Measurements from ENCODE around the gene ABTB2. TPM values are rescaled to one million over a fixed set of nuclear protein-coding genes. Genes with fewer than 3 reads are reported as not detected.

Gene ABTB2
- total RNA-seq, 1 donor = 5.1 TPM

DNA sequence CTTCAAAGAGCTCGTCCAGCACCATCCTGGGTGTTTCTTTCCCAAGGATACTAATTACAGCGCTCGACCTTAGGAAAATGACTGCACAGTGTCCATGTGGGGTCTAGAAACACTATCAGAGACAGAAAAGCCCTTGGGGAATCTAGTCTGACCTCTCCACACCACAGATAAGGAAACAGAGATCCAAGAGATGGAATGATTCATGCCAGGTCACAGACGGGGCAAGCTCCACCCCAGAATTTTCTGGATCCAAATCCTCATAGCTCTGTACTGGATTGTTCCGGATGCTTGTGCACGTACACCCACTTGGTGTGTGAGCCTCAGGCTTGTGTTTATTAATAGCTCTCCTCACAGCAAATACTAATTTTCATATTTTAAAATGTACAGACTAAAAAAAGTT is 11.3 kb downstream of the ABTB2 start:
- peak overlapping the region; percentile 47 for H3K4me2 ChIP-seq (ENCODE audit: insufficient read depth, low read length)
- DNase-seq (ENCODE audit: insufficient read length, low spot score, missing footprints) = peak; percentile 84

DNA sequence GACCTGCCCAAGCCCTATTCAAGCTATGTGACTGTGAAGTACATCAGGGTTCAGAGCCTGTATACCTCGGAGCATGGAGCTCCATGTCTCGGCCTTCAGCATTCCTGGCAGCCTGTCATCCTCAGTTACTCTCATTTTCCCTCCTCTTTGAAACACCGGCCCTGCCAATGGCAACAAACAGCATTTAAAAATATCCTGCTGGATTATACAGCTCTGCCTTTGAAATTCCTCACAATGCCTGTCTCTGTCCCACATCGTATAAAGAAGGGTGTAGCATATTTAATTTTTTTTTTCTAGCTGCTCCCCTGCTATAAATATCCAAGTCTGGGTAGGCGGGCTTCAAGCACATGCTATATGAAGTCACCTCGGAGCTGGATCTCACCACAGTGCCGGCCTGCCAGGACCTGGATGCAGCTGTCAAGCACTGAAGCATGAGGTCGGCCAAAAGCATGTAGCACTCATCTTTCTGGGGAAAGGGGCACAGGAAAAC is 11.8 kb downstream of the ABTB2 start:
- DNase-seq (ENCODE audit: insufficient read length, low spot score, missing footprints) = peak; percentile 71
- peaks cover 4% of the 10 kb centered on the region for H3K79me2 ChIP-seq (ENCODE audit: insufficient read depth, low read length)
- H3K4me1 ChIP-seq (ENCODE audit: insufficient read depth, low read length) = peaks cover 47% of the 10 kb centered on the region
- H3K9me3 ChIP-seq (ENCODE audit: low read depth, low read length) = no peaks in the 10 kb centered on the region
- no peaks in the 10 kb centered on the region for H4K20me1 ChIP-seq (ENCODE audit: insufficient read depth, low read length)
- H3K4me2 ChIP-seq (ENCODE audit: insufficient read depth, low read length) = peak overlapping the region; percentile 47
- H2AFZ ChIP-seq (ENCODE audit: low read length) = no peak overlapping the region
- H3K27me3 ChIP-seq (ENCODE audit: insufficient read depth, low read length) = no peaks in the 10 kb centered on the region
- TF ChIP-seq, protein P1, sequence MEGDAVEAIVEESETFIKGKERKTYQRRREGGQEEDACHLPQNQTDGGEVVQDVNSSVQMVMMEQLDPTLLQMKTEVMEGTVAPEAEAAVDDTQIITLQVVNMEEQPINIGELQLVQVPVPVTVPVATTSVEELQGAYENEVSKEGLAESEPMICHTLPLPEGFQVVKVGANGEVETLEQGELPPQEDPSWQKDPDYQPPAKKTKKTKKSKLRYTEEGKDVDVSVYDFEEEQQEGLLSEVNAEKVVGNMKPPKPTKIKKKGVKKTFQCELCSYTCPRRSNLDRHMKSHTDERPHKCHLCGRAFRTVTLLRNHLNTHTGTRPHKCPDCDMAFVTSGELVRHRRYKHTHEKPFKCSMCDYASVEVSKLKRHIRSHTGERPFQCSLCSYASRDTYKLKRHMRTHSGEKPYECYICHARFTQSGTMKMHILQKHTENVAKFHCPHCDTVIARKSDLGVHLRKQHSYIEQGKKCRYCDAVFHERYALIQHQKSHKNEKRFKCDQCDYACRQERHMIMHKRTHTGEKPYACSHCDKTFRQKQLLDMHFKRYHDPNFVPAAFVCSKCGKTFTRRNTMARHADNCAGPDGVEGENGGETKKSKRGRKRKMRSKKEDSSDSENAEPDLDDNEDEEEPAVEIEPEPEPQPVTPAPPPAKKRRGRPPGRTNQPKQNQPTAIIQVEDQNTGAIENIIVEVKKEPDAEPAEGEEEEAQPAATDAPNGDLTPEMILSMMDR (IDR thresholded peaks at IDR 0.05; ENCODE audit: extremely low read depth, low read depth, low read length) = no peak
- H3K4me3 ChIP-seq (ENCODE audit: insufficient read depth, low read length) = peak overlapping the region; percentile 1
- peak overlapping the region; percentile 83 for H3K27ac ChIP-seq (ENCODE audit: low read depth, low read length)
- no peaks in the 10 kb centered on the region for H3K36me3 ChIP-seq (ENCODE audit: insufficient read depth, low read length)

More for the DNA sequence above, 11.3 kb downstream of the ABTB2 start:
- Histone ChIP-seq H3K27me3 (ENCODE audit: insufficient read depth, low read length) (no peaks in the 10 kb centered on the region), H3K4me3 (ENCODE audit: insufficient read depth, low read length) (no peak overlapping the region), H3K9me3 (ENCODE audit: low read depth, low read length) (no peaks in the 10 kb centered on the region), H3K79me2 (ENCODE audit: insufficient read depth, low read length) (peaks cover 4% of the 10 kb centered on the region), H3K36me3 (ENCODE audit: insufficient read depth, low read length) (no peaks in the 10 kb centered on the region), H2AFZ (ENCODE audit: low read length) (no peak overlapping the region), H3K27ac (ENCODE audit: low read depth, low read length) (peak overlapping the region; percentile 83), H4K20me1 (ENCODE audit: insufficient read depth, low read length) (no peaks in the 10 kb centered on the region), H3K4me1 (ENCODE audit: insufficient read depth, low read length) (peaks cover 47% of the 10 kb centered on the region)
- TF ChIP-seq, protein P1 (IDR thresholded peaks at IDR 0.05; ENCODE audit: extremely low read depth, low read depth, low read length) = no peak

DNA sequence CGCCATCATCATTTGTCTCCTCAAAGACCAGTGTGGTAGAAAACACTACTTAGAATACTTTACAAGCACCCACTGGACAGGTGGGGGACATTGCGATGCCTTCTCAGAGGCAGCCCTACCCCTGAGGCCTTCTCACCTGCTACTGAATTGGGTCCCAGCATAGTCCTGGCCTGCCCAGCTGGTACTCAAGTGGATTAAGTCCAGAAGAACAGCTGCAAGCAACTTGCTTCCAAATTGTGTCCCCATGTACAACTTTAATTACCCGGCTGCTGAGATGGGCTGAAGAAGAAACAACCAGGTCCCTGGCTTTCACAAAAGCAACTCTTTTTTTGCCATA is 12.3 kb downstream of the ABTB2 start:
- no peak overlapping the region for H2AFZ ChIP-seq (ENCODE audit: low read length)
- H3K36me3 ChIP-seq (ENCODE audit: insufficient read depth, low read length) = no peaks in the 10 kb centered on the region
- no peak for DNase-seq (ENCODE audit: insufficient read length, low spot score, missing footprints)
- peaks cover 47% of the 10 kb centered on the region for H3K4me1 ChIP-seq (ENCODE audit: insufficient read depth, low read length)
- no peaks in the 10 kb centered on the region for H3K27me3 ChIP-seq (ENCODE audit: insufficient read depth, low read length)
- peak overlapping the region; percentile 83 for H3K27ac ChIP-seq (ENCODE audit: low read depth, low read length)
- H3K79me2 ChIP-seq (ENCODE audit: insufficient read depth, low read length) = peaks cover 4% of the 10 kb centered on the region
- H3K4me3 ChIP-seq (ENCODE audit: insufficient read depth, low read length) = peak overlapping the region; percentile 1
- no peaks in the 10 kb centered on the region for H4K20me1 ChIP-seq (ENCODE audit: insufficient read depth, low read length)
- TF ChIP-seq, protein P1 (IDR thresholded peaks at IDR 0.05; ENCODE audit: extremely low read depth, low read depth, low read length) = no peak
- H3K9me3 ChIP-seq (ENCODE audit: low read depth, low read length) = no peaks in the 10 kb centered on the region
- H3K4me2 ChIP-seq (ENCODE audit: insufficient read depth, low read length) = peak overlapping the region; percentile 47

DNA sequence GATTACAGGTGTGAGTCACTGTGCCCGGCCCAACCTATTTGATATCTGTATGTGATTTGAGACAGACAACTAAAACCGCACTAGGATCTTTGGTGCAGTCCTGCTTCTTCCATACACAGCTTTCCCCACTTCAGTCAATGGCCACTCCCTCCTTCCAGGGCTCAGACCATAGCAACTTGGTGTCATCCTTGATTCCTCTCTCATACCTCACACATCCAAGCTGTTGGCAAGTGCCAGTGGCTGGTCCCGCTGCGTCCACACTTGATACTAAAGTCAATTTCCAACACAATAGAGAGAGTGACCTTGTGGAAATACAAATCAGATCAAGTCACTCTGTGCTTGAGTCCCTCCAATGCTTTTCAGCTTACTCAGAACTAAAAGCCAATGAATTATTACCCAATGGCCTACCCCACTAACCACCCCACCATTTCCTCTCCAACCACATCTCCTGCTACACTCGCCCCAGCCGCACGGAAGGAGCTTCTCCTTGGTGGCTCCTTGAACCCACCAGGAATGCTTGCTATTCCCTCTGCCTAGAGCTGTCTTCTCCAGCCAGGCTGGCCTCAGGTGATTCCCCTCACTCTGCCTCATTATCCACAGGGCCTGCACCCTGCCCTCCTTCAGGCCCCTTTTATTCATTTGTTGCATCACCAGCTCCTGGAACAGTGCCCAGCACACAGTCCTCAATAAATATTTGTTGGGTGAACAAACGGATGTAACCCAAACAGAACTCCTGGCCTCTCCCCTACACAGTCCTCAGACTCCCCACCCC is 12.9 kb downstream of the ABTB2 start:
- peak; percentile 78 for DNase-seq (ENCODE audit: insufficient read length, low spot score, missing footprints)
- no peaks in the 10 kb centered on the region for H3K9me3 ChIP-seq (ENCODE audit: low read depth, low read length)
- peak overlapping the region; percentile 47 for H3K4me2 ChIP-seq (ENCODE audit: insufficient read depth, low read length)
- peak overlapping the region; percentile 24 for H2AFZ ChIP-seq (ENCODE audit: low read length)
- H3K27me3 ChIP-seq (ENCODE audit: insufficient read depth, low read length) = no peaks in the 10 kb centered on the region
- H3K4me1 ChIP-seq (ENCODE audit: insufficient read depth, low read length) = peaks cover 47% of the 10 kb centered on the region
- H3K79me2 ChIP-seq (ENCODE audit: insufficient read depth, low read length) = peaks cover 4% of the 10 kb centered on the region
- TF ChIP-seq, protein P1 (IDR thresholded peaks at IDR 0.05; ENCODE audit: extremely low read depth, low read depth, low read length) = no peak
- peak overlapping the region; percentile 83 for H3K27ac ChIP-seq (ENCODE audit: low read depth, low read length)
- no peaks in the 10 kb centered on the region for H3K36me3 ChIP-seq (ENCODE audit: insufficient read depth, low read length)
- peak overlapping the region; percentile 1 for H3K4me3 ChIP-seq (ENCODE audit: insufficient read depth, low read length)
- H4K20me1 ChIP-seq (ENCODE audit: insufficient read depth, low read length) = no peaks in the 10 kb centered on the region

Measured in osteoblast (primary cell).